Colonic mucosa (tissue), 4 donors: ENCODE results near the gene GPHN. TPM values are rescaled to one million over a fixed set of nuclear protein-coding genes. Genes with fewer than 3 reads are reported as not detected.

ENCODE experiments used
- DNase-seq: peaks from one replicate; pipeline ENCODE4 v3.0.0-alpha.2; 2020
- H3K27ac ChIP-seq: fragments of 200-600 bp; one replicate; pipeline ENCODE4 v1.8.0; 2021
- H3K27me3 ChIP-seq: fragments of 200-600 bp; one replicate; pipeline ENCODE4 v1.8.0; 2021
- H3K36me3 ChIP-seq: fragments of 200-600 bp; one replicate; pipeline ENCODE4 v1.8.0; 2021
- H3K4me1 ChIP-seq: fragments of 200-600 bp; one replicate; pipeline ENCODE4 v1.8.0; 2021; ENCODE audit warnings: mild to moderate bottlenecking
- H3K4me3 ChIP-seq: fragments of 200-600 bp; one replicate; pipeline ENCODE4 v1.8.0; 2021
- H3K9ac ChIP-seq, 2 donors: one replicate each; pipeline ENCODE4 v1.7.0; 2013; ENCODE audit warnings: control low read depth in 2 of 2, low read depth in 2 of 2, low read length in 2 of 2
- H3K9me3 ChIP-seq: fragments of 200-600 bp; one replicate; pipeline ENCODE4 v1.8.0; 2021
- CTCF ChIP-seq: fragments of 200-600 bp; IDR thresholded peaks from one replicate; pipeline ENCODE4 v1.8.0; 2022; ENCODE audit warnings: antibody characterized with exemption, mild to moderate bottlenecking
- intact Hi-C: fragments of 100-400 bp; cut with DNase I; formaldehyde crosslinking; loops from one replicate; pipeline ENCODE4 v1.14.1; 2022
- total RNA-seq, 2 donors: library from RNA; stranded (reverse); fragmentation: NEBNext Ultra II Directional in 1 of 2; extraction: Animal tissue kit (Norgen Biotek cat#: 25700) in 1 of 2; gene quantifications; one replicate each; pipeline ENCODE4 v1.2.1, GENCODE V29; 2021
- donor health status: healthy.
- donor health status: DM: no; HTN: no; CAD: no.
- donor health status: DM: no; HTN: no; CAD: no.

Gene GPHN
- total RNA-seq, 2 donors from 2014 or later: 32.0 to 45.2 TPM

- Histone ChIP-seq H3K4me3 (no peak overlapping the region), H3K36me3 (no peaks in the 10 kb centered on the region)
Observed at GRCh38 chr14:67129768-67130167, 621.8 kb downstream of the GPHN start.

GRCh38 chr14:67131691-67132090, 623.7 kb downstream of the GPHN start:
- no peaks in the 10 kb centered on the region for H3K4me1 ChIP-seq
- H3K36me3 ChIP-seq: no peaks in the 10 kb centered on the region
- intact Hi-C loops: no loop called here
- DNase-seq: no peak
- H3K27ac ChIP-seq: no peak overlapping the region
- TF ChIP-seq CTCF: no peak
- H3K27me3 ChIP-seq: no peaks in the 10 kb centered on the region
- H3K9ac ChIP-seq: no peak overlapping the region
- H3K9me3 ChIP-seq: no peaks in the 10 kb centered on the region
- no peak overlapping the region for H3K4me3 ChIP-seq

More at GRCh38 chr14:67129768-67130167, 621.8 kb downstream of the GPHN start:
- DNase-seq: no peak
- intact Hi-C loops: no loop called here
- H3K27me3 ChIP-seq: no peaks in the 10 kb centered on the region
- TF ChIP-seq CTCF: no peak
- H3K9ac ChIP-seq: no peak overlapping the region
- H3K9me3 ChIP-seq: no peaks in the 10 kb centered on the region
- H3K4me1 ChIP-seq: no peaks in the 10 kb centered on the region
- H3K27ac ChIP-seq: no peak overlapping the region

GRCh38 chr14:67133144-67133543, 625.2 kb downstream of the GPHN start:
- no peaks in the 10 kb centered on the region for H3K27me3 ChIP-seq
- DNase-seq: no peak
- no peak overlapping the region for H3K9ac ChIP-seq
- no peak for TF ChIP-seq CTCF
- no peaks in the 10 kb centered on the region for H3K4me1 ChIP-seq
- no peaks in the 10 kb centered on the region for H3K36me3 ChIP-seq
- H3K9me3 ChIP-seq: no peaks in the 10 kb centered on the region
- no peak overlapping the region for H3K4me3 ChIP-seq
- intact Hi-C loops: no loop called here
- no peak overlapping the region for H3K27ac ChIP-seq

- no peak for DNase-seq
- H3K36me3 ChIP-seq: no peaks in the 10 kb centered on the region
- intact Hi-C loops: no loop called here
- H3K4me1 ChIP-seq: no peaks in the 10 kb centered on the region
- no peak overlapping the region for H3K27ac ChIP-seq
- no peak overlapping the region for H3K9ac ChIP-seq
- no peaks in the 10 kb centered on the region for H3K27me3 ChIP-seq
- no peak for TF ChIP-seq CTCF
- no peak overlapping the region for H3K4me3 ChIP-seq
- no peaks in the 10 kb centered on the region for H3K9me3 ChIP-seq
Observed at GRCh38 chr14:67133595-67134441, 625.9 kb downstream of the GPHN start.

- Histone ChIP-seq H3K36me3 (no peaks in the 10 kb centered on the region), H3K27me3 (no peaks in the 10 kb centered on the region), H3K4me3 (no peak overlapping the region), H3K4me1 (no peaks in the 10 kb centered on the region), H3K9me3 (no peaks in the 10 kb centered on the region), H3K27ac (no peak overlapping the region), H3K9ac (no peak overlapping the region)
- intact Hi-C loops: no loop called here
- DNase-seq: no peak
- peak; percentile 27 for TF ChIP-seq CTCF
Observed at GRCh38 chr14:67137744-67138371, 629.9 kb downstream of the GPHN start.
